HepG2 (cell line): ENCODE measurements around the gene COMMD8. TPM values are rescaled to one million over a fixed set of nuclear protein-coding genes. Genes with fewer than 3 reads are reported as not detected.

Experiments
- CC2D1A ChIP-seq: sonication (generic); formaldehyde crosslinking; IDR thresholded peaks from 2 replicates; pipeline ENCODE4 v1.8.1; 2023; ENCODE audit warnings: mild to moderate bottlenecking, missing genetic modification reagents
- FOXA3 ChIP-seq: IDR thresholded peaks from 2 replicates; pipeline ENCODE4 v1.6.1; 2016; ENCODE audit warnings: missing genetic modification reagents, missing compliant biosample characterization
- FOXC1 ChIP-seq: sonication (generic); formaldehyde crosslinking; IDR thresholded peaks from 2 replicates; pipeline ENCODE4 v1.8.0; 2022; ENCODE audit warnings: mild to moderate bottlenecking, missing genetic modification reagents, borderline replicate concordance
- KAT2B ChIP-seq: fragments of 150-350 bp; IDR thresholded peaks from 2 replicates; pipeline ENCODE4 v1.6.1; 2014; ENCODE audit warnings: low read depth, low read length, borderline replicate concordance
- NR1H2 ChIP-seq: sonication (generic); formaldehyde crosslinking; IDR thresholded peaks from 2 replicates; pipeline ENCODE4 v1.8.1; 2022; ENCODE audit warnings: low read depth, missing genetic modification reagents, borderline replicate concordance
- ONECUT2 ChIP-seq: sonication (generic); formaldehyde crosslinking; IDR thresholded peaks from 2 replicates; pipeline ENCODE4 v1.4.0; 2020; ENCODE audit warnings: missing genetic modification reagents
- SIX4 ChIP-seq: sonication (generic); formaldehyde crosslinking; IDR thresholded peaks from 2 replicates; pipeline ENCODE4 v1.4.0; 2020; ENCODE audit warnings: missing genetic modification reagents
- TSC22D2 ChIP-seq: sonication (generic); formaldehyde crosslinking; IDR thresholded peaks from 2 replicates; pipeline ENCODE4 v1.5.1; 2020; ENCODE audit warnings: missing genetic modification reagents, mild to moderate bottlenecking, borderline replicate concordance
- ZNF138 ChIP-seq: sonication (generic); formaldehyde crosslinking; IDR thresholded peaks from 2 replicates; pipeline ENCODE4 v1.5.0; 2020; ENCODE audit warnings: mild to moderate bottlenecking, low read depth, missing genetic modification reagents
- ZNF326 ChIP-seq: sonication (generic); formaldehyde crosslinking; IDR thresholded peaks from 2 replicates; pipeline ENCODE4 v1.4.0; 2020; ENCODE audit warnings: missing genetic modification reagents, borderline replicate concordance
- ZNF441 ChIP-seq: sonication (generic); formaldehyde crosslinking; IDR thresholded peaks from 2 replicates; pipeline ENCODE4 v1.7.0; 2021; ENCODE audit warnings: missing genetic modification reagents, borderline replicate concordance
- ZNF563 ChIP-seq: sonication (generic); formaldehyde crosslinking; IDR thresholded peaks from 2 replicates; pipeline ENCODE4 v1.8.0; 2022; ENCODE audit warnings: mild to moderate bottlenecking, moderate library complexity, missing genetic modification reagents
- ZNF772 ChIP-seq: sonication (generic); formaldehyde crosslinking; IDR thresholded peaks from 2 replicates; pipeline ENCODE4 v1.5.0; 2020; ENCODE audit warnings: mild to moderate bottlenecking, missing genetic modification reagents
- ZSCAN29 ChIP-seq: sonication (generic); formaldehyde crosslinking; conservative IDR thresholded peaks from 2 replicates; pipeline ENCODE4 v1.4.0; 2020; ENCODE audit warnings: mild to moderate bottlenecking, missing genetic modification reagents
- polyA plus RNA-seq, 8 experiments: library from polyadenylated mRNA; depleted of rRNA in 3 of 8; stranded (reverse) in 7 of 8; unstranded in 1 of 8; fragments of >200 nt; fragmentation: Illumina TruSeq in 4 of 8; extraction: Trizol in 4 of 8; gene quantifications; 2 replicates each; pipeline versions ENCODE4 v1.2.1 to v1.2.3, GENCODE V29; 2011 to 2016; ENCODE audit warnings: low read depth in 4 of 8, missing spikeins in 1 of 8, mixed read lengths in 1 of 8; ENCODE audit not compliant: insufficient read depth in 1 of 8
- total RNA-seq, 5 experiments: library from RNA; depleted of rRNA; stranded (reverse); fragments of >200 nt; fragmentation: Illumina TruSeq; extraction: Trizol; gene quantifications; 2 replicates each; pipeline ENCODE4 v1.2.3, GENCODE V29; 2016; ENCODE audit warnings: low read depth in 1 of 5
- TF ChIP-seq, protein P1 (sequence below): sonication (generic); formaldehyde crosslinking; IDR thresholded peaks from 2 replicates; pipeline ENCODE4 v1.4.0; 2020; ENCODE audit warnings: missing genetic modification reagents
- TF ChIP-seq, protein P2 (sequence below): sonication (generic); formaldehyde crosslinking; IDR thresholded peaks from 2 replicates; pipeline ENCODE4 v1.8.1; 2023; ENCODE audit warnings: mild to moderate bottlenecking, moderate library complexity, missing genetic modification reagents
- TF ChIP-seq, protein P3 (sequence below): sonication (generic); formaldehyde crosslinking; IDR thresholded peaks from 2 replicates; pipeline ENCODE4 v1.8.0; 2022; ENCODE audit warnings: missing genetic modification reagents, mild to moderate bottlenecking, moderate library complexity, borderline replicate concordance
- TF ChIP-seq, protein P4 (sequence below): IDR thresholded peaks from 2 replicates; pipeline ENCODE4 v1.6.1; 2016; ENCODE audit warnings: mild to moderate bottlenecking
- TF ChIP-seq, protein P5 (sequence below): IDR thresholded peaks from 2 replicates; pipeline ENCODE4 v1.6.1; 2016; ENCODE audit warnings: low read depth, control low read depth

COMMD8 gene
- total and polyA plus RNA-seq, 2 of the 13 experiments (the other 11 are each of a cell fraction or from before 2014, with no cell fraction given), result 7.1 to 20.3 TPM

DNA sequence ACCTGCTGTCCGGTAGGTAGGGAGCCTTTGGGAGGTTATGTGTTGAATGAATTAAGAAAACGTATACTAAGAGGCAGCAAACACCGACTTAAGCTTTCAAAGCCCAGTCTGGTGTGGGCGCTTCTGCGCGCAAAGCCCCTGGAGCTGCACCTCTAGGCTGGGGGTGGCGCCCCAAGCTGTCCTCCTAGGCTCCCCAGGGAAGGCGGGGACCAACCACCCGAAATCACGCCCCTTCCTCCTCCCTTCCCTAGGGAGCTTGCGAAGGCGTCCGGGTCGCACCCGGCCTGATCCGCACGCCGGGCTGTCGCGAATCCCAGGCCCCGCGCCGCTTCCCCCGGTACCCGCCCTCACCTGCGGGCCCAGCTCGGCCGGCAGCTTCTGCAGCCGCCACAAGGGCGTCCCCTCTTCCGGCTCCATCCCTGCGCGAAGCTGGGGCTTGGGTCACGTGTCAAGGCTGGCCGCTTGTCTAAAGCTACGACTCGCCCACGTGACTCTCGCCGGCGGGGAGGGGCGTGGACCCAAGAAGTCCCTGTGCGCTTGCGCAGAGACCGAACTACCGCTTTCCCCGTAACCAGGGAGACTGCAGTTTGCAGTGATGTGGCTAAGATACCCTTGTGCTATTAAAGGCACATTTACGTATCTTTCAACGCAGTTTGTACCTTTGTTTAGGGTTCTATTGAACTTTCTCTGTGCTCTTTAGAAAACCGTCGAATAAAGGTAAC lies at the start of gene COMMD8 (continued):
- TF ChIP-seq, protein P1, sequence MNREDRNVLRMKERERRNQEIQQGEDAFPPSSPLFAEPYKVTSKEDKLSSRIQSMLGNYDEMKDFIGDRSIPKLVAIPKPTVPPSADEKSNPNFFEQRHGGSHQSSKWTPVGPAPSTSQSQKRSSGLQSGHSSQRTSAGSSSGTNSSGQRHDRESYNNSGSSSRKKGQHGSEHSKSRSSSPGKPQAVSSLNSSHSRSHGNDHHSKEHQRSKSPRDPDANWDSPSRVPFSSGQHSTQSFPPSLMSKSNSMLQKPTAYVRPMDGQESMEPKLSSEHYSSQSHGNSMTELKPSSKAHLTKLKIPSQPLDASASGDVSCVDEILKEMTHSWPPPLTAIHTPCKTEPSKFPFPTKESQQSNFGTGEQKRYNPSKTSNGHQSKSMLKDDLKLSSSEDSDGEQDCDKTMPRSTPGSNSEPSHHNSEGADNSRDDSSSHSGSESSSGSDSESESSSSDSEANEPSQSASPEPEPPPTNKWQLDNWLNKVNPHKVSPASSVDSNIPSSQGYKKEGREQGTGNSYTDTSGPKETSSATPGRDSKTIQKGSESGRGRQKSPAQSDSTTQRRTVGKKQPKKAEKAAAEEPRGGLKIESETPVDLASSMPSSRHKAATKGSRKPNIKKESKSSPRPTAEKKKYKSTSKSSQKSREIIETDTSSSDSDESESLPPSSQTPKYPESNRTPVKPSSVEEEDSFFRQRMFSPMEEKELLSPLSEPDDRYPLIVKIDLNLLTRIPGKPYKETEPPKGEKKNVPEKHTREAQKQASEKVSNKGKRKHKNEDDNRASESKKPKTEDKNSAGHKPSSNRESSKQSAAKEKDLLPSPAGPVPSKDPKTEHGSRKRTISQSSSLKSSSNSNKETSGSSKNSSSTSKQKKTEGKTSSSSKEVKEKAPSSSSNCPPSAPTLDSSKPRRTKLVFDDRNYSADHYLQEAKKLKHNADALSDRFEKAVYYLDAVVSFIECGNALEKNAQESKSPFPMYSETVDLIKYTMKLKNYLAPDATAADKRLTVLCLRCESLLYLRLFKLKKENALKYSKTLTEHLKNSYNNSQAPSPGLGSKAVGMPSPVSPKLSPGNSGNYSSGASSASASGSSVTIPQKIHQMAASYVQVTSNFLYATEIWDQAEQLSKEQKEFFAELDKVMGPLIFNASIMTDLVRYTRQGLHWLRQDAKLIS (CRISPR knock-in tag), result no peak
- TF ChIP-seq, protein P2, sequence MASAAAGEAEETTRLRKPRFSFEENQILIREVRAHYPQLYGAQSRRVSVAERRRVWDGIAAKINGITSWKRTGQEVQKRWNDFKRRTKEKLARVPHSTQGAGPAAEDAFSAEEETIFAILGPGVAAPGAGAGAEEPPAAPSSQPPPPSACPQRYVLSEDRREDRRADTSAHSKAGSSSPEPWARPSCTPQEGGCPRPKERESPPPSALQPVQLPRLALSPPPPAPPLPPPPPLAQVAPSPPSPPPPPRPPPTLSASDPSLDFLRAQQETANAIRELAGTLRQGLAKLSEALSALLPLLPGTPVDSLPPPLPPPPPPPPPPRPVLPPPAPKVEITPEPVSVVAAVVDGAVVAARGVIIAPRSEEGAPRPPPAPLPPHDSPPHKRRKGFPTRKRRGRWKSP, result no peak
- TF ChIP-seq ZNF563 (CRISPR knock-in tag) (peak; percentile 76; the same call in 1 of the 2 replicates), ZNF441 (no peak), NR1H2 (CRISPR knock-in tag) (no peak), FOXC1 (peak; percentile 86; the same call in 1 of the 2 replicates), SIX4 (CRISPR knock-in tag) (no peak), ZNF326 (CRISPR knock-in tag) (no peak), ZNF772 (CRISPR knock-in tag) (peak; percentile 32; the same call in 1 of the 2 replicates), ZSCAN29 (CRISPR knock-in tag) (no peak), ZNF138 (CRISPR knock-in tag) (no peak), FOXA3 (CRISPR knock-in tag) (peak; percentile 22; the same call in 1 of the 2 replicates), KAT2B (no peak), CC2D1A (CRISPR knock-in tag) (no peak), TSC22D2 (CRISPR knock-in tag) (peak; percentile 24; the same call in 1 of the 2 replicates), ONECUT2 (no peak)
- TF ChIP-seq, protein P3, sequence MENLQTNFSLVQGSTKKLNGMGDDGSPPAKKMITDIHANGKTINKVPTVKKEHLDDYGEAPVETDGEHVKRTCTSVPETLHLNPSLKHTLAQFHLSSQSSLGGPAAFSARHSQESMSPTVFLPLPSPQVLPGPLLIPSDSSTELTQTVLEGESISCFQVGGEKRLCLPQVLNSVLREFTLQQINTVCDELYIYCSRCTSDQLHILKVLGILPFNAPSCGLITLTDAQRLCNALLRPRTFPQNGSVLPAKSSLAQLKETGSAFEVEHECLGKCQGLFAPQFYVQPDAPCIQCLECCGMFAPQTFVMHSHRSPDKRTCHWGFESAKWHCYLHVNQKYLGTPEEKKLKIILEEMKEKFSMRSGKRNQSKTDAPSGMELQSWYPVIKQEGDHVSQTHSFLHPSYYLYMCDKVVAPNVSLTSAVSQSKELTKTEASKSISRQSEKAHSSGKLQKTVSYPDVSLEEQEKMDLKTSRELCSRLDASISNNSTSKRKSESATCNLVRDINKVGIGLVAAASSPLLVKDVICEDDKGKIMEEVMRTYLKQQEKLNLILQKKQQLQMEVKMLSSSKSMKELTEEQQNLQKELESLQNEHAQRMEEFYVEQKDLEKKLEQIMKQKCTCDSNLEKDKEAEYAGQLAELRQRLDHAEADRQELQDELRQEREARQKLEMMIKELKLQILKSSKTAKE (CRISPR knock-in tag), result no peak
- TF ChIP-seq, protein P4, sequence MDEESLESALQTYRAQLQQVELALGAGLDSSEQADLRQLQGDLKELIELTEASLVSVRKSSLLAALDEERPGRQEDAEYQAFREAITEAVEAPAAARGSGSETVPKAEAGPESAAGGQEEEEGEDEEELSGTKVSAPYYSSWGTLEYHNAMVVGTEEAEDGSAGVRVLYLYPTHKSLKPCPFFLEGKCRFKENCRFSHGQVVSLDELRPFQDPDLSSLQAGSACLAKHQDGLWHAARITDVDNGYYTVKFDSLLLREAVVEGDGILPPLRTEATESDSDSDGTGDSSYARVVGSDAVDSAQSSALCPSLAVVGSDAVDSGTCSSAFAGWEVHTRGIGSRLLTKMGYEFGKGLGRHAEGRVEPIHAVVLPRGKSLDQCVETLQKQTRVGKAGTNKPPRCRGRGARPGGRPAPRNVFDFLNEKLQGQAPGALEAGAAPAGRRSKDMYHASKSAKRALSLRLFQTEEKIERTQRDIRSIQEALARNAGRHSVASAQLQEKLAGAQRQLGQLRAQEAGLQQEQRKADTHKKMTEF (CRISPR knock-in tag), result peak; percentile 83; the same call in 1 of the 2 replicates
- TF ChIP-seq, protein P5, sequence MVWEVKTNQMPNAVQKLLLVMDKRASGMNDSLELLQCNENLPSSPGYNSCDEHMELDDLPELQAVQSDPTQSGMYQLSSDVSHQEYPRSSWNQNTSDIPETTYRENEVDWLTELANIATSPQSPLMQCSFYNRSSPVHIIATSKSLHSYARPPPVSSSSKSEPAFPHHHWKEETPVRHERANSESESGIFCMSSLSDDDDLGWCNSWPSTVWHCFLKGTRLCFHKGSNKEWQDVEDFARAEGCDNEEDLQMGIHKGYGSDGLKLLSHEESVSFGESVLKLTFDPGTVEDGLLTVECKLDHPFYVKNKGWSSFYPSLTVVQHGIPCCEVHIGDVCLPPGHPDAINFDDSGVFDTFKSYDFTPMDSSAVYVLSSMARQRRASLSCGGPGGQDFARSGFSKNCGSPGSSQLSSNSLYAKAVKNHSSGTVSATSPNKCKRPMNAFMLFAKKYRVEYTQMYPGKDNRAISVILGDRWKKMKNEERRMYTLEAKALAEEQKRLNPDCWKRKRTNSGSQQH, result no peak
